ENCODE data around the gene STAT5B. TPM values are rescaled to one million over a fixed set of nuclear protein-coding genes. Genes with fewer than 3 reads are reported as not detected.

The STAT5B gene
- total and polyA plus RNA-seq, 9 of the 15 experiments (the other 6 are each of a cell fraction or from before 2014, with no cell fraction given): 20.8 to 176 (median 92.4) TPM

DNA sequence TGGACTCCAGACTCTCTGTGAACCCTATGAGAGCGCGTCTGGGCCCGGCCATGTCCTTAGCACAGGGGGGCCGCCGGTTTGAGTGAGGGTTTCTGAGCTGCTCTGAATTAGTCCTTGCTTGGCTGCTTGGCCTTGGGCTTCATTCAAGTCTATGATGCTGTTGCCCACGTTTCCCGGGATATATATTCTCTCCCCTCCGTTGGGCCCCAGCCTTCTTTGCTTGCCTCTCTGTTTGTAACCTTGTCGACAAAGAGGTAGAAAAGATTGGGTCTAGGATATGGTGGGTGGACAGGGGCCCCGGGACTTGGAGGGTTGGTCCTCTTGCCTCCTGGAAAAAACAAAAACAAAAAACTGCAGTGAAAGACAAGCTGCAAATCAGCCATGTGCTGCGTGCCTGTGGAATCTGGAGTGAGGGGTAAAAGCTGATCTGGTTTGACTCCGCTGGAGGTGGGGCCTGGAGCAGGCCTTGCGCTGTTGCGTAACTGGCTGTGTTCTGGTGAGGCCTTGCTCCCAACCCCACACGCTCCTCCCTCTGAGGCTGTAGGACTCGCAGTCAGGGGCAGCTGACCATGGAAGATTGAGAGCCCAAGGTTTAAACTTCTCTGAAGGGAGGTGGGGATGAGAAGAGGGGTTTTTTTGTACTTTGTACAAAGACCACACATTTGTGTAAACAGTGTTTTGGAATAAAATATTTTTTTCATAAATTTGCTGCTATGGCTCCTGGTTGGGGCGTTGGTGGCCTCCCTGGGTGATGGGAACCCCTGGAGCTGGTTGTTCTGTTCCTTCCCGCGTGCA is 35.2 kb upstream of the STAT5B start (continued):
- TF ChIP-seq, protein P1, sequence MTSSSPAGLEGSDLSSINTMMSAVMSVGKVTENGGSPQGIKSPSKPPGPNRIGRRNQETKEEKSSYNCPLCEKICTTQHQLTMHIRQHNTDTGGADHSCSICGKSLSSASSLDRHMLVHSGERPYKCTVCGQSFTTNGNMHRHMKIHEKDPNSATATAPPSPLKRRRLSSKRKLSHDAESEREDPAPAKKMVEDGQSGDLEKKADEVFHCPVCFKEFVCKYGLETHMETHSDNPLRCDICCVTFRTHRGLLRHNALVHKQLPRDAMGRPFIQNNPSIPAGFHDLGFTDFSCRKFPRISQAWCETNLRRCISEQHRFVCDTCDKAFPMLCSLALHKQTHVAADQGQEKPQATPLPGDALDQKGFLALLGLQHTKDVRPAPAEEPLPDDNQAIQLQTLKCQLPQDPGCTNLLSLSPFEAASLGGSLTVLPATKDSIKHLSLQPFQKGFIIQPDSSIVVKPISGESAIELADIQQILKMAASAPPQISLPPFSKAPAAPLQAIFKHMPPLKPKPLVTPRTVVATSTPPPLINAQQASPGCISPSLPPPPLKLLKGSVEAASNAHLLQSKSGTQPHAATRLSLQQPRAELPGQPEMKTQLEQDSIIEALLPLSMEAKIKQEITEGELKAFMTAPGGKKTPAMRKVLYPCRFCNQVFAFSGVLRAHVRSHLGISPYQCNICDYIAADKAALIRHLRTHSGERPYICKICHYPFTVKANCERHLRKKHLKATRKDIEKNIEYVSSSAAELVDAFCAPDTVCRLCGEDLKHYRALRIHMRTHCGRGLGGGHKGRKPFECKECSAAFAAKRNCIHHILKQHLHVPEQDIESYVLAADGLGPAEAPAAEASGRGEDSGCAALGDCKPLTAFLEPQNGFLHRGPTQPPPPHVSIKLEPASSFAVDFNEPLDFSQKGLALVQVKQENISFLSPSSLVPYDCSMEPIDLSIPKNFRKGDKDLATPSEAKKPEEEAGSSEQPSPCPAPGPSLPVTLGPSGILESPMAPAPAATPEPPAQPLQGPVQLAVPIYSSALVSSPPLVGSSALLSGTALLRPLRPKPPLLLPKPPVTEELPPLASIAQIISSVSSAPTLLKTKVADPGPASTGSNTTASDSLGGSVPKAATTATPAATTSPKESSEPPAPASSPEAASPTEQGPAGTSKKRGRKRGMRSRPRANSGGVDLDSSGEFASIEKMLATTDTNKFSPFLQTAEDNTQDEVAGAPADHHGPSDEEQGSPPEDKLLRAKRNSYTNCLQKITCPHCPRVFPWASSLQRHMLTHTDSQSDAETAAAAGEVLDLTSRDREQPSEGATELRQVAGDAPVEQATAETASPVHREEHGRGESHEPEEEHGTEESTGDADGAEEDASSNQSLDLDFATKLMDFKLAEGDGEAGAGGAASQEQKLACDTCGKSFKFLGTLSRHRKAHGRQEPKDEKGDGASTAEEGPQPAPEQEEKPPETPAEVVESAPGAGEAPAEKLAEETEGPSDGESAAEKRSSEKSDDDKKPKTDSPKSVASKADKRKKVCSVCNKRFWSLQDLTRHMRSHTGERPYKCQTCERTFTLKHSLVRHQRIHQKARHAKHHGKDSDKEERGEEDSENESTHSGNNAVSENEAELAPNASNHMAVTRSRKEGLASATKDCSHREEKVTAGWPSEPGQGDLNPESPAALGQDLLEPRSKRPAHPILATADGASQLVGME (CRISPR knock-in tag; IDR thresholded peaks at IDR 0.05): no peak
- TF ChIP-seq ASH1L (IDR thresholded peaks at IDR 0.05; ENCODE audit: borderline replicate concordance, low read depth, partially characterized antibody): no peak
- TF ChIP-seq MAFF (IDR thresholded peaks at IDR 0.05; ENCODE audit: low read length): no peak
- peak; percentile 89 for TF ChIP-seq SMAD1 (IDR thresholded peaks at IDR 0.05; ENCODE audit: low read depth, low read length, partially characterized antibody)
- TF ChIP-seq, protein P2, sequence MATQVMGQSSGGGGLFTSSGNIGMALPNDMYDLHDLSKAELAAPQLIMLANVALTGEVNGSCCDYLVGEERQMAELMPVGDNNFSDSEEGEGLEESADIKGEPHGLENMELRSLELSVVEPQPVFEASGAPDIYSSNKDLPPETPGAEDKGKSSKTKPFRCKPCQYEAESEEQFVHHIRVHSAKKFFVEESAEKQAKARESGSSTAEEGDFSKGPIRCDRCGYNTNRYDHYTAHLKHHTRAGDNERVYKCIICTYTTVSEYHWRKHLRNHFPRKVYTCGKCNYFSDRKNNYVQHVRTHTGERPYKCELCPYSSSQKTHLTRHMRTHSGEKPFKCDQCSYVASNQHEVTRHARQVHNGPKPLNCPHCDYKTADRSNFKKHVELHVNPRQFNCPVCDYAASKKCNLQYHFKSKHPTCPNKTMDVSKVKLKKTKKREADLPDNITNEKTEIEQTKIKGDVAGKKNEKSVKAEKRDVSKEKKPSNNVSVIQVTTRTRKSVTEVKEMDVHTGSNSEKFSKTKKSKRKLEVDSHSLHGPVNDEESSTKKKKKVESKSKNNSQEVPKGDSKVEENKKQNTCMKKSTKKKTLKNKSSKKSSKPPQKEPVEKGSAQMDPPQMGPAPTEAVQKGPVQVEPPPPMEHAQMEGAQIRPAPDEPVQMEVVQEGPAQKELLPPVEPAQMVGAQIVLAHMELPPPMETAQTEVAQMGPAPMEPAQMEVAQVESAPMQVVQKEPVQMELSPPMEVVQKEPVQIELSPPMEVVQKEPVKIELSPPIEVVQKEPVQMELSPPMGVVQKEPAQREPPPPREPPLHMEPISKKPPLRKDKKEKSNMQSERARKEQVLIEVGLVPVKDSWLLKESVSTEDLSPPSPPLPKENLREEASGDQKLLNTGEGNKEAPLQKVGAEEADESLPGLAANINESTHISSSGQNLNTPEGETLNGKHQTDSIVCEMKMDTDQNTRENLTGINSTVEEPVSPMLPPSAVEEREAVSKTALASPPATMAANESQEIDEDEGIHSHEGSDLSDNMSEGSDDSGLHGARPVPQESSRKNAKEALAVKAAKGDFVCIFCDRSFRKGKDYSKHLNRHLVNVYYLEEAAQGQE (IDR thresholded peaks at IDR 0.05; ENCODE audit: borderline replicate concordance): peak; percentile 16; the same call in 1 of the 2 replicates
- TF ChIP-seq, protein P2 (CRISPR knock-in tag; IDR thresholded peaks at IDR 0.05; ENCODE audit: low read depth): no peak
- TF ChIP-seq SETDB1 (IDR thresholded peaks at IDR 0.05; ENCODE audit: low read length): no peak
- TF ChIP-seq ARNT (IDR thresholded peaks at IDR 0.05): peak in 1 of 2 experiments; percentile 28; a peak in 1 of 4 replicates
- peak; percentile 77 for TF ChIP-seq JUND (IDR thresholded peaks at IDR 0.05; ENCODE audit: borderline replicate concordance, low read depth, low read length)
- peak; percentile 74; the same call in 2 of the 3 replicates for TF ChIP-seq JUND (tag; IDR thresholded peaks at IDR 0.05; ENCODE audit: borderline replicate concordance, low read depth, low read length)
- no peak for TF ChIP-seq ZNF561 (CRISPR knock-in tag; conservative IDR thresholded peaks at IDR 0.05)
- no peak for TF ChIP-seq HDAC2 (IDR thresholded peaks at IDR 0.05)
- no peak for TF ChIP-seq BRD9 (IDR thresholded peaks at IDR 0.05; ENCODE audit: low read depth, partially characterized antibody)

Data from K562 (cell line).